H1 (cell line): ENCODE results near the gene NRP2. TPM values are rescaled to one million over a fixed set of nuclear protein-coding genes. Genes with fewer than 3 reads are reported as not detected.

Experiments
- CTCF ChIA-PET: fragments of 300-600 bp; sonication (Branson Sonifier 250); formaldehyde crosslinking; loops from one replicate; lab custom pipeline; 2021; ENCODE audit not compliant: partially characterized antibody; lab: Charles Lee
- POLR2A ChIA-PET: fragments of 300-600 bp; sonication (Branson Sonifier 250); formaldehyde crosslinking; loops from one replicate; lab custom pipeline; 2021; ENCODE audit warnings: inconsistent platforms; ENCODE audit not compliant: partially characterized antibody; lab: Charles Lee
- DNase-seq, 2 experiments: peaks; one replicate each; pipeline versions ENCODE4 v3.0.0 to v3.0.0-alpha.2; 2010 to 2022; ENCODE audit warnings: low spot score in 2 of 2, low read depth in 1 of 2, mixed read lengths in 1 of 2
- FAIRE-seq: peaks from 2 replicates; lab custom pipeline; 2011; peaks lifted over from hg19 to GRCh38; lab: Jason Lieb, UNC
- H2AFZ ChIP-seq: 2 replicates; pipeline ENCODE4 v1.8.1; 2012; ENCODE audit warnings: low read length, inconsistent platforms
- H2AK5ac ChIP-seq: 2 replicates; pipeline ENCODE4 v1.6.1; 2013; ENCODE audit warnings: low read depth, low read length
- H2BK120ac ChIP-seq: replicated peaks from 2 replicates; pipeline ENCODE3; 2013; ENCODE audit warnings: low read depth, low read length, inconsistent platforms
- H2BK12ac ChIP-seq: 2 replicates; pipeline ENCODE4 v1.6.1; 2013; ENCODE audit warnings: low read depth, low read length
- H2BK15ac ChIP-seq: 2 replicates; pipeline ENCODE4 v1.6.1; 2013; ENCODE audit warnings: low read length
- H2BK20ac ChIP-seq: 2 replicates; pipeline ENCODE4 v1.6.1; 2013; ENCODE audit warnings: low read length
- H2BK5ac ChIP-seq: 2 replicates; pipeline ENCODE4 v1.6.1; 2013; ENCODE audit warnings: low read depth, low read length
- H3K14ac ChIP-seq: 2 replicates; pipeline ENCODE4 v1.6.1; 2013; ENCODE audit warnings: inconsistent platforms; ENCODE audit not compliant: insufficient read length
- H3K18ac ChIP-seq: 2 replicates; pipeline ENCODE4 v1.6.1; 2013; ENCODE audit warnings: low read length; ENCODE audit errors: extremely low read depth
- H3K23ac ChIP-seq: 2 replicates; pipeline ENCODE4 v1.6.1; 2013; ENCODE audit warnings: inconsistent platforms; ENCODE audit not compliant: insufficient read length
- H3K23me2 ChIP-seq: 2 replicates; pipeline ENCODE4 v1.6.1; 2013; ENCODE audit warnings: low read depth, low read length
- H3K27ac ChIP-seq: 2 replicates; pipeline ENCODE4 v1.6.1; 2011; ENCODE audit warnings: low read depth, low read length, inconsistent platforms
- H3K27me3 ChIP-seq, 4 experiments: replicated peaks in 1 of 4; 1 replicate in 1 of 4; 2 replicates in 3 of 4; pipeline versions ENCODE4 v1.6.1 to v1.8.1; 2011 to 2013; ENCODE audit warnings: low read length in 3 of 4, mild to moderate bottlenecking in 3 of 4, inconsistent platforms in 2 of 4, mixed read lengths in 2 of 4, moderate library complexity in 1 of 4; ENCODE audit not compliant: control insufficient read depth in 3 of 4, insufficient read depth in 3 of 4; ENCODE audit errors: extremely low read depth in 1 of 4
- H3K36me3 ChIP-seq, 4 experiments: 2 replicates each; pipeline versions ENCODE4 v1.6.1 to v1.8.1; 2011 to 2013; ENCODE audit warnings: mild to moderate bottlenecking in 4 of 4, low read length in 3 of 4, moderate library complexity in 2 of 4, control low read depth in 1 of 4, inconsistent platforms in 1 of 4; ENCODE audit not compliant: insufficient read depth in 4 of 4, control insufficient read depth in 2 of 4
- H3K4ac ChIP-seq: replicated peaks from 2 replicates; pipeline ENCODE3; 2013; ENCODE audit warnings: low read length, low read depth, mixed read lengths, inconsistent platforms; ENCODE audit not compliant: insufficient read length
- H3K4me1 ChIP-seq, 4 experiments: replicated peaks in 1 of 4; 1 replicate in 1 of 4; 2 replicates in 3 of 4; pipeline versions ENCODE4 v1.6.1 to v1.8.1; 2011 to 2013; ENCODE audit warnings: low read length in 3 of 4, inconsistent platforms in 2 of 4, mixed read lengths in 1 of 4; ENCODE audit not compliant: insufficient read depth in 4 of 4, control insufficient read depth in 3 of 4
- H3K4me2 ChIP-seq, 2 experiments: 2 replicates each; pipeline versions ENCODE4 v1.6.1 to v1.8.1; 2011 to 2013; ENCODE audit warnings: low read depth in 2 of 2, low read length in 2 of 2, control low read depth in 1 of 2, inconsistent platforms in 1 of 2, mild to moderate bottlenecking in 1 of 2; ENCODE audit not compliant: insufficient read depth in 1 of 2
- H3K4me3 ChIP-seq, 4 experiments: fragments of 200-600, 300-600 bp in 1 of 4; sonication (generic), shearing (Covaris generic), sonication (Bioruptor Twin) in 1 of 4; 2 replicates each; pipeline versions ENCODE4 v1.5.1 to v1.8.1; 2011 to 2016; ENCODE audit warnings: low read length in 4 of 4, low read depth in 3 of 4, control low read depth in 2 of 4, inconsistent platforms in 2 of 4, mild to moderate bottlenecking in 2 of 4, mixed read lengths in 1 of 4, moderate library complexity in 1 of 4; ENCODE audit not compliant: insufficient read depth in 2 of 4; ENCODE audit errors: extremely low read depth in 1 of 4
- H3K56ac ChIP-seq: replicated peaks from 2 replicates; pipeline ENCODE3; 2013; ENCODE audit warnings: low read depth, mild to moderate bottlenecking, mixed read lengths, low read length, inconsistent platforms; ENCODE audit not compliant: insufficient read length
- H3K79me1 ChIP-seq: 2 replicates; pipeline ENCODE4 v1.6.1; 2013; ENCODE audit warnings: low read depth, low read length, control low read depth
- H3K79me2 ChIP-seq, 2 experiments: 2 replicates each; pipeline versions ENCODE4 v1.6.1 to v1.8.1; 2012 to 2013; ENCODE audit warnings: low read length in 2 of 2, mild to moderate bottlenecking in 2 of 2, inconsistent platforms in 1 of 2; ENCODE audit not compliant: insufficient read depth in 2 of 2, control insufficient read depth in 1 of 2
- H3K9ac ChIP-seq, 4 experiments: replicated peaks in 1 of 4; 1 replicate in 1 of 4; 2 replicates in 3 of 4; pipeline versions ENCODE4 v1.6.1 to v1.8.1; 2011 to 2013; ENCODE audit warnings: low read depth in 3 of 4, low read length in 3 of 4, control low read depth in 2 of 4, mild to moderate bottlenecking in 2 of 4, moderate library complexity in 2 of 4, inconsistent platforms in 1 of 4; ENCODE audit errors: extremely low read depth in 1 of 4
- H3K9me3 ChIP-seq, 2 experiments: 2 replicates each; pipeline versions ENCODE4 v1.6.1 to v1.8.1; 2012 to 2013; ENCODE audit warnings: mild to moderate bottlenecking in 2 of 2, moderate library complexity in 2 of 2, control low read depth in 1 of 2, inconsistent platforms in 1 of 2, low read depth in 1 of 2, low read length in 1 of 2, mixed read lengths in 1 of 2; ENCODE audit not compliant: insufficient read depth in 2 of 2
- H4K20me1 ChIP-seq, 2 experiments: replicated peaks in 1 of 2; 2 replicates each; pipeline versions ENCODE3 to v1.8.1; 2011 to 2013; ENCODE audit warnings: inconsistent platforms in 2 of 2, low read length in 2 of 2, mild to moderate bottlenecking in 1 of 2; ENCODE audit not compliant: insufficient read depth in 2 of 2, control insufficient read depth in 1 of 2
- H4K5ac ChIP-seq: 2 replicates; pipeline ENCODE4 v1.6.1; 2013; ENCODE audit warnings: low read length, low read depth, mixed read lengths, inconsistent platforms; ENCODE audit not compliant: insufficient read length
- H4K8ac ChIP-seq: 2 replicates; pipeline ENCODE4 v1.8.0; 2013; ENCODE audit warnings: mild to moderate bottlenecking, moderate library complexity, low read length, inconsistent platforms; ENCODE audit not compliant: insufficient read depth; ENCODE audit errors: extremely low read depth
- H4K91ac ChIP-seq: replicated peaks from 2 replicates; pipeline ENCODE3; 2013; ENCODE audit warnings: low read length, mixed read lengths, inconsistent platforms; ENCODE audit not compliant: insufficient read length
- BACH1 ChIP-seq: IDR thresholded peaks from 2 replicates; pipeline ENCODE4 v1.6.1; 2012; ENCODE audit warnings: low read length, improper control_type of control experiment
- EGR1 ChIP-seq: IDR thresholded peaks from 2 replicates; pipeline ENCODE4 v1.6.1; 2011; ENCODE audit warnings: low read depth, low read length, borderline replicate concordance
- POLR2A ChIP-seq, 2 experiments: IDR thresholded peaks; 1 replicate in 1 of 2; 2 replicates in 1 of 2; pipeline ENCODE4 v1.6.1; 2011; ENCODE audit warnings: low read depth in 2 of 2, low read length in 2 of 2, mild to moderate bottlenecking in 2 of 2; ENCODE audit errors: control extremely low read depth in 1 of 2
- POLR2AphosphoS5 ChIP-seq: IDR thresholded peaks from 2 replicates; pipeline ENCODE4 v1.6.1; 2011; ENCODE audit warnings: low read depth, low read length
- SIN3A ChIP-seq, 2 experiments: IDR thresholded peaks in 1 of 2; conservative IDR thresholded peaks in 1 of 2; 2 replicates each; pipeline ENCODE4 v1.6.1; 2011 to 2012; ENCODE audit warnings: low read length in 2 of 2, improper control_type of control experiment in 1 of 2, low read depth in 1 of 2, mild to moderate bottlenecking in 1 of 2
- SP1 ChIP-seq: IDR thresholded peaks from 2 replicates; pipeline ENCODE4 v1.6.1; 2011; ENCODE audit warnings: low read depth, low read length
- TEAD4 ChIP-seq: IDR thresholded peaks from 2 replicates; pipeline ENCODE4 v1.6.1; 2012; ENCODE audit warnings: low read depth, low read length, inconsistent platforms, mixed read lengths
- WGBS, 2 experiments: shearing (Covaris generic) in 1 of 2; methylation state at CpG; one replicate each; pipeline versions ENCODE4 v1.1.6 to v1.1.7; 2013 to 2015; ENCODE audit warnings: low lambda C conversion rate in 2 of 2, mixed read lengths in 2 of 2, inconsistent platforms in 1 of 2, low coverage in 1 of 2, missing lambda C conversion rate in 1 of 2; ENCODE audit not compliant: insufficient replicate concordance in 2 of 2, insufficient coverage in 1 of 2, insufficient read length in 1 of 2; ENCODE audit errors: extremely low coverage in 1 of 2, missing lambda C conversion rate in 1 of 2; 5-methylcytosine and 5-hydroxymethylcytosine counted together
- polyA plus RNA-seq, 7 experiments: library from polyadenylated mRNA; depleted of rRNA in 3 of 7; stranded (reverse) in 5 of 7; unstranded in 2 of 7; fragments of >200 nt in 5 of 7; fragments of 200-250 nt in 2 of 7; gene quantifications; 1 replicate in 5 of 7; 2 replicates in 1 of 7; 4 replicates in 1 of 7; pipeline versions ENCODE4 v1.2.1 to v1.2.3, GENCODE V29; 2011 to 2013; ENCODE audit warnings: missing spikeins in 2 of 7, mixed read lengths in 2 of 7
- total RNA-seq: library from RNA; stranded (reverse); fragmentation: NEBNext Ultra II Directional; extraction: Animal tissue kit (Norgen Biotek cat#: 25700); gene quantifications from 2 replicates; pipeline ENCODE4 v1.2.1, GENCODE V29; 2021
- TF ChIP-seq, protein P1 (sequence below): IDR thresholded peaks from 2 replicates; pipeline ENCODE4 v1.6.1; 2011; ENCODE audit warnings: low read length, improper control_type of control experiment

NRP2 gene
- total and polyA plus RNA-seq, 2 of the 8 experiments (the other 6 are each of a cell fraction or from before 2014, with no cell fraction given): 32.0 to 37.8 TPM

DNA sequence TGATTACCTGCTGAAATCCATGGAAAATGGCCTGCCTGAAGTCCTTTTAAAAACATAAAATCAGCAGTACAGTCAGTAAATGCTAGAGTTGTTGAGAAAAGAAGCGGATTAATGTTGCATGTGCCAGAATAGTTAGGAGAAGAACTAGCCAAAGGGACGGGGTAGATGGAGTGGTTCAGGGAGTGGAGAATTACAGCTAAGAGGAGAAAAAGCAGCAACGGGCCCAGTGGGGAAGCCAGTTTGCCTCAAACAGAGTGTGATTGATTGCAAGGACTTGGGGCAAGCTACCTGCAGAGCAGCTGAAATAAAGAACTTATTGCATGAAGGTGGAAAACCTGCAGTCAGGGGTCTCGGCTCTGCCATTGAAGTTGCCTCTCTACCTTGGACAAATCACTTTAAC lies 79.1 kb downstream of the NRP2 start:
- H3K9ac ChIP-seq: peak overlapping the region in 1 of 4 experiments; percentile 14; a peak in 1 of 7 replicates
- H2BK12ac ChIP-seq: no peak overlapping the region
- no peak overlapping the region for H4K5ac ChIP-seq
- DNase-seq (no peak), FAIRE-seq (no peak)
- no peaks in the 10 kb centered on the region for H3K79me2 ChIP-seq
- H4K8ac ChIP-seq: no peak overlapping the region
- no peak overlapping the region for H3K4ac ChIP-seq
- H3K18ac ChIP-seq: no peak overlapping the region
- CTCF ChIA-PET: interaction anchor here (1.0 to 6.5 kb wide), 4 partner anchors 9 to 164 kb away, joined by 3 to 50 read pairs (median 6); no protein-coding TSS in a partner anchor
- no peak overlapping the region for H3K23ac ChIP-seq
- TF ChIP-seq TEAD4 (no peak), EGR1 (no peak), SIN3A (conservative IDR thresholded peaks at IDR 0.05 in 1 of 2, IDR thresholded peaks at IDR 0.05 in 1 of 2; ENCODE audit: low read depth in 1 of 2, low read length in 2 of 2) (no peak), BACH1 (no peak), SP1 (no peak), POLR2A (IDR thresholded peaks at IDR 0.05; ENCODE audit: control extremely low read depth in 1 of 2, low read depth in 2 of 2, low read length in 2 of 2) (no peak), POLR2AphosphoS5 (no peak)
- TF ChIP-seq, protein P1, sequence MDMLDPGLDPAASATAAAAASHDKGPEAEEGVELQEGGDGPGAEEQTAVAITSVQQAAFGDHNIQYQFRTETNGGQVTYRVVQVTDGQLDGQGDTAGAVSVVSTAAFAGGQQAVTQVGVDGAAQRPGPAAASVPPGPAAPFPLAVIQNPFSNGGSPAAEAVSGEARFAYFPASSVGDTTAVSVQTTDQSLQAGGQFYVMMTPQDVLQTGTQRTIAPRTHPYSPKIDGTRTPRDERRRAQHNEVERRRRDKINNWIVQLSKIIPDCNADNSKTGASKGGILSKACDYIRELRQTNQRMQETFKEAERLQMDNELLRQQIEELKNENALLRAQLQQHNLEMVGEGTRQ: no peak
- H3K4me2 ChIP-seq: no peak overlapping the region
- H3K23me2 ChIP-seq: peaks cover 5% of the 10 kb centered on the region; the same call in 1 of the 2 replicates
- peaks cover 6 to 19% (median 8%) of the 10 kb centered on the region in 4 experiments for H3K4me1 ChIP-seq
- peaks cover 0 to 15% (median 5%) of the 10 kb centered on the region in 4 experiments; a peak in 5 of 8 replicates for H3K36me3 ChIP-seq
- no peak overlapping the region for H2BK20ac ChIP-seq
- 71% methylated on average over 4 of the region's 4 CpGs; no CpG with 5 or more reads in 1 of the 2 experiments for WGBS, 2 experiments
- H3K79me1 ChIP-seq: no peaks in the 10 kb centered on the region
- no peak overlapping the region for H2BK15ac ChIP-seq
- H4K20me1 ChIP-seq: no peaks in the 10 kb centered on the region
- peaks cover 0 to 5% (median 0%) of the 10 kb centered on the region in 4 experiments; a peak in 2 of 7 replicates for H3K27me3 ChIP-seq
- no peak overlapping the region for H2BK5ac ChIP-seq
- POLR2A ChIA-PET: interaction anchor here (0.9 kb wide), 1 partner anchor 11 kb away, joined by 4 read pairs; no protein-coding TSS in a partner anchor
- H3K27ac ChIP-seq: no peak overlapping the region
- H3K4me3 ChIP-seq: no peak overlapping the region
- no peak overlapping the region for H2AFZ ChIP-seq
- H3K56ac ChIP-seq: no peak overlapping the region
- no peak overlapping the region for H4K91ac ChIP-seq
- H3K9me3 ChIP-seq: no peaks in the 10 kb centered on the region
- no peak overlapping the region for H2BK120ac ChIP-seq
- H3K14ac ChIP-seq: no peak overlapping the region
- no peak overlapping the region for H2AK5ac ChIP-seq
